Muscle layer of duodenum (tissue), 2 donors: ENCODE measurements around the gene MLPH.

Experiments used
- H3K27ac ChIP-seq: one replicate; pipeline ENCODE4 v1.7.0; 2013; ENCODE audit warnings: mild to moderate bottlenecking, low read length
- H3K27me3 ChIP-seq: one replicate; pipeline ENCODE4 v1.7.0; 2013; ENCODE audit warnings: low read depth, mild to moderate bottlenecking, control low read depth, low read length
- H3K36me3 ChIP-seq, 2 donors: one replicate each; pipeline ENCODE4 v1.7.0; 2013; ENCODE audit warnings: low read length in 2 of 2, control low read depth in 1 of 2, mild to moderate bottlenecking in 1 of 2; ENCODE audit not compliant: insufficient read depth in 2 of 2, control insufficient read depth in 1 of 2
- H3K4me1 ChIP-seq, 2 donors: one replicate each; pipeline ENCODE4 v1.7.0; 2013; ENCODE audit warnings: low read length in 2 of 2, mild to moderate bottlenecking in 2 of 2, control low read depth in 1 of 2, moderate library complexity in 1 of 2; ENCODE audit not compliant: insufficient read depth in 2 of 2, control insufficient read depth in 1 of 2
- H3K4me3 ChIP-seq, 2 donors: one replicate each; pipeline ENCODE4 v1.7.0; 2013; ENCODE audit warnings: low read length in 2 of 2, low read depth in 1 of 2, mild to moderate bottlenecking in 1 of 2
- H3K9me3 ChIP-seq, 2 donors: one replicate each; pipeline ENCODE4 v1.7.0; 2013; ENCODE audit warnings: low read length in 2 of 2, control low read depth in 1 of 2, mild to moderate bottlenecking in 1 of 2; ENCODE audit not compliant: control insufficient read depth in 1 of 2
- donor health status: healthy.

MLPH gene

DNA sequence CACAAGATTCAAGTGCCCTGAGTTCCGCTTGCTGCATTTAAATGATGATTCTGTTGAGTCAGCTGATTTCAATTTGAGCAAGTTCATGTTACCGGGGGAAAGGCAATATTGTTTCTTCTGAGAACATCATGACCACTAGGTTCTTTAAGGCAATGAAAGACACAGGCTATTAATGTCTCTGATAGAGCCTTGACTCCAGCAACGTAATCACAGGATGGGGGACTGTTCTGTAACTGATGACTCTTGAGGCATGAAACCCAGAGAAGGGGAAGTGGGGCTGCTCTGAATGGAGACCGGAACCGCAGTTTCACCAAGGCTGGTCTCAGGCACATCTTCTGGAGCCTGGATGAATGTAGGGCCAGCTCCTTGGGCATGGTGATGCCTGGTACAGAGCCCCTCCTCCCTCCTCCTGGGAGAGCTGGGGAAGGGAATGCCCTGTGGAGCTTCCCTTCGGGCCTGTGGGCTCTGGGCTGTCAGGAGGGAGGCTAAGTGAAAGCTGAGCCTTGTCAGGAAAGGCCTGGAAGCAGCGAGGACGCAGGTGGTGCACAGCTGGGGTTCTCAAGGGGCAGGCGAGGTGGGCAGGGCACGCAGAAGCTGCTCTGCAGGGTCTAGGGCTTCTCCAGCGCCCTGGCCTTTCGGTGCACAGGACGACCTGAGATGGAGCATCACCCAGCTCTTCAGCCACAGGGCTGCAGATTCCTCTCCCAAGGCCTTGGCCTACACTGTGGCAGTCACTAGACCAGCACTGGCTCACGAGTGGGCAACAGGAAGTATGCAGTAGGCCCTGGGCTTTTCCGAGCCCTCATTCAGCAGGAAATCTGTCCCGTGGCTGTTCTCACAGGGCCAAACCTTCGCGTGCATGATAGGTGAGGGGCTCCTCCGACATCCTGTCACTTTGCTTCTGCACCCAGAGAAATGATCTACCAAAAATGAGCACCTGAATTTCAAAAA is 42.7 kb downstream of the MLPH start:
- Histone ChIP-seq H3K9me3 (no peaks in the 10 kb centered on the region), H3K4me1 (no peaks in the 10 kb centered on the region), H3K27me3 (no peaks in the 10 kb centered on the region), H3K36me3 (no peaks in the 10 kb centered on the region), H3K4me3 (no peak overlapping the region), H3K27ac (no peak overlapping the region)

DNA sequence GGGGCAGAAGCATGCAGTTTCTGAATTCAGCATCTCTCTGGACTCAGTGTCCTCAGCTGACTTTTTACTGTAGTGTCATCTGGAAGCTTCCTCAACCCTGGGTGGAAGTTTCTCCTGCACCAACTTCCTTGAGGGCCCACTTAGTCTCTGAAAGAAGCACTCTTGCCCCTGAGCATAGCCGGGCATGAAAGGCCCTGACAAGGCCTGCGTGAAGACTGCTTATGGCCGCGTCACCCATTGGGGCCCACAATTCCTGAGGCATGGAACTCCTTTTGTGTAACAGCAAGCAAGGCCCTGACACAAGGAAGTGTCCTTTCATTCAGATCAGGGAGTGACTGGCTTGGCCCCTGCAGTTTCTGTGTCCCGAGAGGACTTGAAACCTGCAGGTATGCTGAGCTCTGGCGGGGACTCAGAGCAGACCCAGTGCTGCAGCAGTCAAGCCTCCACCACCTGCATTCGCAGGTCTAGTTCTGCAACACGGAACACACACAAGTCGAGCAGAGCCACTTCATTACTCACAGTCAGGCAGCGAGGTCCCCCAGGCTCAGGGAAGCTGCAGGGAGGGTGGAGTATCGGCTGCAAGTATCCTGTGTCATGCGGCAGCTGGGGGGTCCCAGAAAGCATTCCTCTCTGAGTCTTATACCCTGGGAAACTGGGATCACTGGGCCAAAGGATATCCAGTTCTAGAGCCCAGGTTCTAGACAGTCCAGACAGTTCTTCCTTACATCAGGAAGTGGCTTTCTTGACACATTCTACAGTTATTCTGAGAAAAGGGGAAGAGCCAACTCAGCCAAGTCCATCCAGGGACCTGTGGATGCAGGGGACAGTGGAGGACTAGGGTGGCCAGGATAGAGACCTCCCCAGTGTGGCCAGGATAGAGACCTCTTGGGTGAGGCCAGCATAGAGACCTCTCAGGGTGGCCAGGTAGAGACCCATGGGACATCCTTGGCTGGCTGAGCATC is 43.7 kb downstream of the MLPH start:
- Histone ChIP-seq H3K9me3 (no peaks in the 10 kb centered on the region), H3K27me3 (no peaks in the 10 kb centered on the region), H3K27ac (no peak overlapping the region), H3K4me1 (no peaks in the 10 kb centered on the region), H3K36me3 (no peaks in the 10 kb centered on the region), H3K4me3 (no peak overlapping the region)

DNA sequence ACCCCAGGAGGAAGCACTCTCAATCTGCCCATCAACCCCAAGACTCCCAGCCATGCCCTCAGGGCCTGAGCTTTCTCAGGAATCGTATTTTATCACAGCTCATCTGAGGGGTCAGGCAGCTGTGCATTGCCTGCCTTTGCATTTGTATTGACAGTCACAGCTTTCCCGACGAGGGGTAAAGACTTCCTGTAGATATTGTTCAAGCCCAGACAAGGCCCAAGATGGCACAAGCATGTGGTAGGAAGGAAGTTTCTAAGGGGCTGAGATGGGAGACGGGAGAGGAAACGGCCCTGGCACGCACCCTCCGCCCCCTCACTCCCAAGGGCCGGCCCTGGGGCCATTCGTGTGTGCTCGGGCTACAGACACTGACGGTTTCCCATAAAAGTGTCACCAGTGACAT is 45.1 kb downstream of the MLPH start:
- Histone ChIP-seq H3K36me3 (no peaks in the 10 kb centered on the region), H3K27ac (no peak overlapping the region), H3K9me3 (no peaks in the 10 kb centered on the region), H3K27me3 (no peaks in the 10 kb centered on the region), H3K4me3 (no peak overlapping the region), H3K4me1 (no peaks in the 10 kb centered on the region)

DNA sequence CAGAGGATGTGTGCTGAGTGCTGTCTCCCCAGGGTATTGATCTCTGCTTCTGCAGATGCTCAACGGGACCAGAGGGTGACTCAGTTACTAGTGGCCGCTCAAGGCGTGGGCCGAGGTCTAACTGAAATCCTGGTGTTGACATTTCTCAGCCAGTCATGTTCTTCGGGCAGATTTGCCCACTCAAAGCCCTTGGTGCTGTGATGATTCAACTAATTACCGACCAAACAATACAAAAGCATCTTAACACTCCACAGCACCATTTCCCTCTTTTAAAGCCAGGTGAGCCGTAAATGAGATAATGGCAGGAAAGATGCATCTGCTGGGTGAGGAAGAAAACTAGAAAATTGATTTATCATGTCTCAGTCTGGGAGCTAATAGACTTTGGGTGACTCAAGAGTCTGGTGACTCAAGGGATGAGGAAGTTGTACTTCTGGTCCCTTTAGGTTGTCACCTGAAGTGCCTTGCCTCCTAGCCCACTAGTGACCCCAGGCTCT is 46.7 kb downstream of the MLPH start:
- H3K27ac ChIP-seq: no peak overlapping the region
- H3K4me1 ChIP-seq: no peaks in the 10 kb centered on the region
- H3K36me3 ChIP-seq: no peaks in the 10 kb centered on the region
- no peaks in the 10 kb centered on the region for H3K9me3 ChIP-seq
- no peak overlapping the region for H3K4me3 ChIP-seq
- no peaks in the 10 kb centered on the region for H3K27me3 ChIP-seq

DNA sequence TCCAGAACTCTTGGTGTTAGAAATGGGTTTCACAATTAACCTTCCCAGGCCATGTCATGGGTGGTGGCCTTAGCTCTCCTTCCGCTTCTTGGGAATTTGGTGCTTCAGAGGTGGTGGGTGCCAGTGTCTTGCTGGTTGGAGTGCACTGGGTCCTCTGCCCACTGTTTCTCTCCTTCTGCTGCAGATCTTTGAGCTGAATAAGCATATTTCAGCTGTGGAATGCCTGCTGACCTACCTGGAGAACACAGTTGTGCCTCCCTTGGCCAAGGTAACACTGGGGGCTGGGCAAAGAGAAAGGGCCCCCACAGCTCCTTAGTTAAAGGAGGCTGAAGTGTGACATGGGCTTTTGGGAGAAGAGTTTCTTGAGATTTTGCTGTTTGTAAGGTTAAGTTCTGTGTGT is 47.3 kb downstream of the MLPH start:
- H3K4me1 ChIP-seq: no peaks in the 10 kb centered on the region
- no peak overlapping the region for H3K4me3 ChIP-seq
- no peaks in the 10 kb centered on the region for H3K27me3 ChIP-seq
- no peaks in the 10 kb centered on the region for H3K36me3 ChIP-seq
- H3K27ac ChIP-seq: no peak overlapping the region
- no peaks in the 10 kb centered on the region for H3K9me3 ChIP-seq

DNA sequence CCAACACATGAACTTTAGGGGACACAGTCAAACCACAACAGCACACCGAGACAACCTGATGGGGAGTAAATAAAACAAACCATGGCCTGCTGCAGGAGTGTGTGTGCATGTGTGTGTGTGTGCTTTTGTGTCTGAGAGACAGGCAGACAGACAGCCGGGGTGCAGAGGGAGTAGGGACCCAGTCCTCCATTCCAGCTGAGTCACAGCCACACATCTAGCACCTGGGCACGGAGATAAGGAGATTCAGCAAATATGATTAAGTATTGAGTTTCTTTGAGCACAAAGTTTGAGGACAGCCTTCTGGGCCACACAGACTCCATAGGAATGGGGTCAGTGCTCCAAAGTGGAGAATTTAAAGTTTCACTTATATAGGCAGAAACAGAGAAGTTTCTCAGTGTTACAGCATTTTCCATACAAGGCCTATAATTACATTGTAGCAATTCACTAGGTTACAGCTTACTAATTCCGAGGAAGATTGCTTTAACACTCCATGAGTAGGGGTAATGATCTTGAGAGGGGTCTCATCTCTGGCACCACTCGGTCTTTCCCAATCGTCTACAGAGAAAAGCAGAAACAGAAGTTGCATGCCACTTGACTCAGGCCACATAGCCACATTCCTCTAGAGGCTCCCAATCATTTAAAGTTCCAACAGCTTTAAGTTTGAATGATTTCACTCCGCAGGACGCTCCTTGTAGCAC is 48.5 kb downstream of the MLPH start:
- H3K4me3 ChIP-seq: no peak overlapping the region
- no peaks in the 10 kb centered on the region for H3K4me1 ChIP-seq
- H3K27me3 ChIP-seq: no peaks in the 10 kb centered on the region
- H3K36me3 ChIP-seq: no peaks in the 10 kb centered on the region
- H3K27ac ChIP-seq: no peak overlapping the region
- H3K9me3 ChIP-seq: no peaks in the 10 kb centered on the region

DNA sequence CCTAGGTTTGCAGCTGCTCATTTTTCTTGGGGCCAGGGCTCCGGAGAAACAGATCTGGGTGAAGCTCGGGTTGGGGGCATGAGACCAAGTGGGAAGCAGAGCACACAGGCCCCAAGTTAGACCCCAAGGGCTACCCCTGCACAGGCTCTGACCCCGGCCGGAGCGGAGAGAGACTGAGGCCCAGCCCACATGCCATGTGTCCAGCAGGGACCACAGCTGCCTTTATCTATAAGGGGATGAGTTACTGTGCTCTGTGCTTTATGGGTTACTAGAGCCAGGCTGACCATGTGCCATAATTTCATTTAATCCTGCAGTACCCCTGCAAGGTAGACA is 49.0 kb downstream of the MLPH start:
- Histone ChIP-seq H3K27ac (no peak overlapping the region), H3K9me3 (no peaks in the 10 kb centered on the region), H3K4me3 (no peak overlapping the region), H3K27me3 (no peaks in the 10 kb centered on the region), H3K36me3 (no peaks in the 10 kb centered on the region), H3K4me1 (no peaks in the 10 kb centered on the region)

- Histone ChIP-seq H3K4me1 (no peaks in the 10 kb centered on the region), H3K36me3 (no peaks in the 10 kb centered on the region), H3K4me3 (no peak overlapping the region), H3K27me3 (no peaks in the 10 kb centered on the region), H3K27ac (no peak overlapping the region), H3K9me3 (no peaks in the 10 kb centered on the region)
These were observed 49.6 kb downstream of the MLPH start for GRCh38 chr2:237536617-237537016.

DNA sequence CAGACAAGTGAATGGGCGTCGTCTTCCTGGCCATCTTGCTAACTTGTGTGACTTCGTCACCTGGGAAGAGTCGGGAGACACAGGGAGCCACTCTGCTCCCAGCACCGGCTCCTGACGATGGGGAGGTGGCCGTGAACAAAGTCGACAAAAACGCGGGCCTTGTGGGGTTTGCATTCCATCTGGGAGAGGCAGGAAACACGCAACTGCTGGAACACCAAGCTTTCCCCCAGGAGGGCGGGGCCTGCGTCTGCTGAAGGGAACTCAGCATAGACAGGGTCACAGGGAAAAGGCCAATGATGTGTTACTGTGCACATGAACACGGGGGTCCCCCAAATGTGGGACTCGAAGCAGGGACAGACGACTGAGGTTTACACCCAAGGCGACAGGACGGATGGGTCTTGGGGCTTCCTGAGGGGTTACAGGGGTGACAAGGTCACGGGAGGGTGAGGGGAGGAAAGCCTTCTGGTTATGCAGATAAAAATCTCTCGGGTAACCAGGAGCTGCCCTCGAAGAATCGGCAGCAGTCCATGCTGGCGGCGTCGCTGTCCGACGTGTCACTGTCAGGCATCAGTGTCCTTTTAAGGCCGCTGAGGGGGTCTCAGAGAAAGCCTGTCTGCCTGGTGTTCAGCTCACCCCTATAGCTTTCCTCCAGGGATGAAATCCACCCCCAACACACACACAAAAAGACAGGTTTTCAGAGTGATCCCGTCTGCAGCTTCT is 51.1 kb downstream of the MLPH start:
- Histone ChIP-seq H3K4me1 (no peaks in the 10 kb centered on the region), H3K36me3 (no peaks in the 10 kb centered on the region), H3K27me3 (no peaks in the 10 kb centered on the region), H3K27ac (no peak overlapping the region), H3K4me3 (no peak overlapping the region), H3K9me3 (no peaks in the 10 kb centered on the region)

- H3K27ac ChIP-seq: no peak overlapping the region
- H3K4me3 ChIP-seq: no peak overlapping the region
- no peaks in the 10 kb centered on the region for H3K9me3 ChIP-seq
- H3K27me3 ChIP-seq: no peaks in the 10 kb centered on the region
- no peaks in the 10 kb centered on the region for H3K36me3 ChIP-seq
- no peaks in the 10 kb centered on the region for H3K4me1 ChIP-seq
These were observed 51.9 kb downstream of the MLPH start for GRCh38 chr2:237538901-237539300.
